RWPE2 (cell line): ENCODE measurements around the gene CACNA1D.

Source experiments
- ATAC-seq: fragments of 200-7000 bp; cut with Tn5 transposase; 3 replicates; pipeline ENCODE4 v1.9.1; 2021; ENCODE audit warnings: low read depth
- DNase-seq: peaks from one replicate; pipeline ENCODE4 v3.0.0-alpha.2; 2020; ENCODE audit warnings: low spot score
- H3K27ac ChIP-seq: fragments of 450-650 bp; 2 replicates; pipeline ENCODE4 v1.5.1; 2017; ENCODE audit warnings: mild to moderate bottlenecking; ENCODE audit not compliant: poor library complexity, severe bottlenecking
- H3K27me3 ChIP-seq: fragments of 250-450 bp; sonication (Bioruptor Pico); 2 replicates; pipeline ENCODE4 v1.5.1; 2021; ENCODE audit warnings: mild to moderate bottlenecking, moderate library complexity; ENCODE audit not compliant: insufficient read depth, poor library complexity, severe bottlenecking
- H3K36me3 ChIP-seq: fragments of 250-450 bp; sonication (Bioruptor Pico); 2 replicates; pipeline ENCODE4 v1.5.1; 2020; ENCODE audit warnings: low read depth, mild to moderate bottlenecking, moderate library complexity
- H3K4me1 ChIP-seq: fragments of 250-450 bp; sonication (Bioruptor Pico); 2 replicates; pipeline ENCODE4 v1.5.1; 2021; ENCODE audit warnings: mild to moderate bottlenecking, moderate library complexity; ENCODE audit not compliant: insufficient read depth, poor library complexity, severe bottlenecking
- H3K4me3 ChIP-seq: fragments of 250-450 bp; sonication (Bioruptor Pico); 2 replicates; pipeline ENCODE4 v1.5.1; 2021; ENCODE audit warnings: mild to moderate bottlenecking, moderate library complexity; ENCODE audit not compliant: severe bottlenecking
- H3K9me3 ChIP-seq: fragments of 250-450 bp; sonication (Bioruptor Pico); 2 replicates; pipeline ENCODE4 v1.5.1; 2021; ENCODE audit warnings: mild to moderate bottlenecking, moderate library complexity; ENCODE audit not compliant: severe bottlenecking
- TF ChIP-seq, protein P1 (sequence below): fragments of 450-650 bp; IDR thresholded peaks from one replicate; pipeline ENCODE4 v1.5.1; 2017; ENCODE audit warnings: mild to moderate bottlenecking, moderate library complexity; ENCODE audit not compliant: poor library complexity, severe bottlenecking

Gene CACNA1D

DNA sequence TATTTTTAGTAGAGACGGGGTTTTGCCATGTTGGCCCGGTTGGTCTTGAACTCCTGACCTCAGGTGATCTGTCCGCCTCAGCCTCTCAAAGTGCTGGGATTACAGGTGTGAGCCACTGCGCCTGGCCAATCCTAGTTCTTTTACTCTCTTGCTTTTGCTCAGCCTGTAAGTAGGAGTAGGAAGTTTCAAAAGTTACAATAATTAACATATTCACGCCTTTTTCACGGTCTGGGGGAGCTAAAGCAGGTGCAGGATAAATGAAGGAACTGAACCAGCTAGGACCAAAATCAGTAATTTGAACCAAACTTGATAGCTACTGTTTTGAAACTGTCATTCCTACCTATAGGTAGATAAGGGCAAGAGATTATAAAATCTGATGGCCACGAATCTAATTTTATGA lies 98.5 kb downstream of the CACNA1D start:
- TF ChIP-seq, protein P1, sequence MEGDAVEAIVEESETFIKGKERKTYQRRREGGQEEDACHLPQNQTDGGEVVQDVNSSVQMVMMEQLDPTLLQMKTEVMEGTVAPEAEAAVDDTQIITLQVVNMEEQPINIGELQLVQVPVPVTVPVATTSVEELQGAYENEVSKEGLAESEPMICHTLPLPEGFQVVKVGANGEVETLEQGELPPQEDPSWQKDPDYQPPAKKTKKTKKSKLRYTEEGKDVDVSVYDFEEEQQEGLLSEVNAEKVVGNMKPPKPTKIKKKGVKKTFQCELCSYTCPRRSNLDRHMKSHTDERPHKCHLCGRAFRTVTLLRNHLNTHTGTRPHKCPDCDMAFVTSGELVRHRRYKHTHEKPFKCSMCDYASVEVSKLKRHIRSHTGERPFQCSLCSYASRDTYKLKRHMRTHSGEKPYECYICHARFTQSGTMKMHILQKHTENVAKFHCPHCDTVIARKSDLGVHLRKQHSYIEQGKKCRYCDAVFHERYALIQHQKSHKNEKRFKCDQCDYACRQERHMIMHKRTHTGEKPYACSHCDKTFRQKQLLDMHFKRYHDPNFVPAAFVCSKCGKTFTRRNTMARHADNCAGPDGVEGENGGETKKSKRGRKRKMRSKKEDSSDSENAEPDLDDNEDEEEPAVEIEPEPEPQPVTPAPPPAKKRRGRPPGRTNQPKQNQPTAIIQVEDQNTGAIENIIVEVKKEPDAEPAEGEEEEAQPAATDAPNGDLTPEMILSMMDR, result no peak
- DNase-seq (no peak), ATAC-seq (no peak)
- Histone ChIP-seq H3K27ac (no peak overlapping the region), H3K27me3 (no peaks in the 10 kb centered on the region), H3K36me3 (no peaks in the 10 kb centered on the region), H3K4me1 (no peaks in the 10 kb centered on the region), H3K9me3 (no peaks in the 10 kb centered on the region), H3K4me3 (no peak overlapping the region)

DNA sequence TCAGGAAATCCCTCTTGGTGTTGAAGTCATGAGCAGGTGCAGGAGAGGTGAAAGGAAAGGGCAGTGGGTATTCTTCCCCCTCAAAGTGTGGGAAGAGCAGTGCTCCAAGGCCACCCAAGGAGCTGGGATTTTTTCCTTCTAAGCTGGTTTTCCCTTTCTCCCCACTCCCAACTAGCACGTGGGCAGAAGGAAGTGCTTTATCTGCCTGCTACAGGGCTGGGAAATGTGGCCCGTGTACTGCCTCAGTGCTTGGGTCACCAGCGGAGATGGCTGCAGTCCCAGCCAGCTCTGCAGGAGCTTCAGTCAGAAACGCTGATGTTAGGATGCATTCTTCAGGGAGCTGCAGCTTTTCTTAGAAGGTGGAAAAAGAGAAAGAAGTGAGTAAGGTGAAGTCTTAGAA lies 99.2 kb downstream of the CACNA1D start:
- Histone ChIP-seq H3K36me3 (no peaks in the 10 kb centered on the region), H3K27ac (no peak overlapping the region), H3K27me3 (no peaks in the 10 kb centered on the region), H3K4me3 (no peak overlapping the region), H3K4me1 (no peaks in the 10 kb centered on the region), H3K9me3 (no peaks in the 10 kb centered on the region)
- no peak for ATAC-seq
- TF ChIP-seq, protein P1, result no peak
- no peak for DNase-seq

DNA sequence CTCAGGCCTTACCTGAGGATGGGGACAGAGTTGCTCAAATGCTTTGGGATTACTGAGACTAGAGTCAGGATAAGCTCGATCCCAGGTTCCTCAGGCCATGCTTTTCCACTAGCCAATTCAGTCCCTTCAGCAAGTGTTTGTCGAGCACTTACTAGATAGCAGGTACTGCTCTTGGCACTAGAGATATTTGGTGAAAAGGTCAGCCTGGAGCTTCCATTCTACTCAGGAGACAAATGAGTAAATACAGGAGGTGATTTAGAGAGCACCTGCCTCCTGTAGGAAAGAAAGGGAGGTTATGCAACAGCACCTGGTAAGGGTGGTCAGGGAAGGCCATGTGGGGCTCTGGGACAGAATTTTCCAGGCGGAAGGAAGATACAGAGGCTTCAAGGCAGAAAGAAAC lies 99.9 kb downstream of the CACNA1D start:
- Histone ChIP-seq H3K4me3 (no peak overlapping the region), H3K36me3 (no peaks in the 10 kb centered on the region), H3K4me1 (no peaks in the 10 kb centered on the region), H3K27me3 (no peaks in the 10 kb centered on the region), H3K9me3 (no peaks in the 10 kb centered on the region), H3K27ac (no peak overlapping the region)
- ATAC-seq (no peak), DNase-seq (no peak)
- TF ChIP-seq, protein P1, result no peak

DNA sequence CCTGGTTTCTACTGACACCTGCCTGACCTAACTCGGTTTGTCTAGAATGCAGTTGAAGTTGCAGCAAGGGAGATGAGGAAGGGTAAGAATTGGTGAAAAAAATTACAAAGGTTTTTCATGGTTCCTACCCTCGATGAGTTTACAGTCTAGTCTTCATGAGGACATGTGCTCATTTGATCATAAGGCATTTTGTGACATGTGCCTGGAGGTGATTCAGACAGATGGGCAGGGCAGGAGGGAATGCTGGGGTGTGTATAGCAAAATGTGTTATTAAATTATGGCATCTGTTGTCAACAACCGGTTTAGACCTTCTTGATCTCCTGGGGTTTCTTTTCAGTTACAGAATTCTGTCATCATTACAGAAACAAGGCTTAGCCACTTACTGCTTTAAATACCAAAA lies 101.2 kb downstream of the CACNA1D start:
- H3K27ac ChIP-seq, result no peak overlapping the region
- DNase-seq, result no peak
- H3K4me3 ChIP-seq, result no peak overlapping the region
- no peaks in the 10 kb centered on the region for H3K36me3 ChIP-seq
- H3K9me3 ChIP-seq, result no peaks in the 10 kb centered on the region
- TF ChIP-seq, protein P1, result no peak
- ATAC-seq, result no peak
- no peaks in the 10 kb centered on the region for H3K27me3 ChIP-seq
- H3K4me1 ChIP-seq, result no peaks in the 10 kb centered on the region

DNA sequence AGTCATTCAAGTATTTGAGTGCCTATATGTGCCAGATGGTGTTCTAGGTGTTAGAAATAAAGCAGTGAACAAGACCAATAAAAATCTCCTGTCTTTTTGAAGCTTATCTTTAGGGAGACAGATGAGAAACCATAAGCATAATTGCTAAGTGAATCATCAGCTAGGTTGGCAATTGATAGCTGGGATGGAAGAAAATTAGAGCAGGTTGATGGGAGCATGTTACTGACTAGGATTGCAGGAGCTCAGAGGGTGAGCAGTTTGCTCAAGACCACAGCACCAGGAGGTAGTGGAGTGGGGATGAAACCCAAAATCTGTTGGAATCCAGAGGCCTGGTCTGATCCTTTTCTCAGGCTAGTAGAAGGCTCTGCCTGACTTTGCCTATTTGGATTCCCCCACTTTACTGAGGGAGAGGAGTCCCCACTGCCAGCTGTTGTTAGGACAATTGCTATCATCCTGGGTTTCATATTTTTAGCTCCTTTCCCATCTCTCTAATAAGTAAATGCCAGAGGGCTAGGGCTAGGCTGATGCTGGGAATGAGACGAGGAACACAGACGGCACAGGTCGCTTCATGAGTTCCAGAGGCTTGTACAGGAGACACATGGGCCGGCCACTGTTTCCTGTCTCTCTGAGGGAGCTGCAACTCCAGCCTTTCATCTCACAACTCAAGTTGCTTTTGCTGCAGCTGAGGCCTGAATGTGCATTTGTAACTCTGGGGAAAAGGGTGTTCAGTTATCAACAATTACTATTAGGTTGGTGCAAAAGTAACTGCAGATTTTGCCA lies 102.9 kb downstream of the CACNA1D start:
- Histone ChIP-seq H3K27ac (no peak overlapping the region), H3K36me3 (no peaks in the 10 kb centered on the region), H3K27me3 (no peaks in the 10 kb centered on the region), H3K9me3 (no peaks in the 10 kb centered on the region), H3K4me3 (no peak overlapping the region), H3K4me1 (no peaks in the 10 kb centered on the region)
- DNase-seq (no peak), ATAC-seq (no peak)
- TF ChIP-seq, protein P1, result no peak
